OCI-LY3 (cell line): ENCODE results near the gene STAU1.
"Not testable (repeated sequence)": the region's sequence is repeated elsewhere in the genome, so short reads cannot be mapped to it uniquely, and the experiment has no call there.

Experiments used
- H2AFZ ChIP-seq: fragments of 200-600, 300-600 bp; shearing (Covaris generic); 2 replicates; pipeline ENCODE4 v1.6.0; 2014; ENCODE audit warnings: antibody characterized with exemption, low read depth, low read length
- H3K27ac ChIP-seq: fragments of 200-600, 300-600 bp; sonication (generic); 2 replicates; pipeline ENCODE4 v1.5.1; 2014; ENCODE audit warnings: mild to moderate bottlenecking, low read length, moderate library complexity, mixed read lengths
- H3K27me3 ChIP-seq: fragments of 200-600, 300-600 bp; sonication (generic); 2 replicates; pipeline ENCODE4 v1.6.1; 2014; ENCODE audit warnings: low read depth, low read length, mixed read lengths
- H3K36me3 ChIP-seq: fragments of 200-600, 300-600 bp; sonication (generic); replicated peaks from 2 replicates; pipeline ENCODE3; 2014; ENCODE audit warnings: low read depth, low read length, mixed read lengths
- H3K4me1 ChIP-seq: fragments of 300-600, 200-600 bp; sonication (generic); 2 replicates; pipeline ENCODE4 v1.6.1; 2014; ENCODE audit warnings: low read length, mixed read lengths
- H3K4me2 ChIP-seq: fragments of 200-600, 300-600 bp; sonication (generic); 2 replicates; pipeline ENCODE4 v1.6.1; 2014; ENCODE audit warnings: low read length, mixed read lengths
- H3K4me3 ChIP-seq: fragments of 300-600, 200-600 bp; sonication (generic); 2 replicates; pipeline ENCODE4 v1.5.1; 2014; ENCODE audit warnings: antibody characterized with exemption, mild to moderate bottlenecking, low read length, moderate library complexity
- H3K79me2 ChIP-seq: fragments of 300-600, 200-600 bp; shearing (Covaris generic); 2 replicates; pipeline ENCODE4 v1.6.1; 2014; ENCODE audit warnings: mild to moderate bottlenecking, low read length, mixed read lengths
- H3K9ac ChIP-seq: fragments of 300-600, 200-600 bp; shearing (Covaris generic); 2 replicates; pipeline ENCODE4 v1.6.0; 2014; ENCODE audit warnings: mild to moderate bottlenecking, low read length, moderate library complexity
- H3K9me3 ChIP-seq: fragments of 200-600, 300-600 bp; shearing (Covaris generic); 2 replicates; pipeline ENCODE4 v1.6.1; 2014; ENCODE audit warnings: low read length, mixed read lengths; ENCODE audit not compliant: insufficient read depth
- H4K20me1 ChIP-seq: fragments of 200-600, 300-600 bp; sonication (generic); 2 replicates; pipeline ENCODE4 v1.6.1; 2016; ENCODE audit warnings: low read length, mixed read lengths; ENCODE audit not compliant: insufficient read depth
- CTCF ChIP-seq: fragments of 200-600, 300-600 bp; sonication (generic); IDR thresholded peaks from 2 replicates; pipeline ENCODE4 v1.5.1; 2014; ENCODE audit warnings: antibody characterized with exemption, low read length, low read depth
- EZH2phosphoT487 ChIP-seq: fragments of 200-600 bp; shearing (Covaris generic); IDR thresholded peaks from 2 replicates; pipeline ENCODE4 v1.6.1; 2018; ENCODE audit warnings: antibody characterized with exemption, mixed run types, low read depth

Gene STAU1

GRCh38 chr20:49203011-49203410 lies 14.9 kb upstream of the STAU1 start:
- Histone ChIP-seq H3K9me3 (no peaks in the 10 kb centered on the region), H3K9ac (no peak overlapping the region), H3K4me3 (no peak overlapping the region), H3K27me3 (no peaks in the 10 kb centered on the region), H3K4me1 (no peaks in the 10 kb centered on the region), H2AFZ (no peak overlapping the region), H3K36me3 (no peaks in the 10 kb centered on the region), H3K27ac (no peak overlapping the region), H3K79me2 (no peaks in the 10 kb centered on the region), H3K4me2 (no peak overlapping the region), H4K20me1 (no peaks in the 10 kb centered on the region)
- TF ChIP-seq CTCF (no peak), EZH2phosphoT487 (no peak)

GRCh38 chr20:49199729-49200293 lies 11.7 kb upstream of the STAU1 start:
- Histone ChIP-seq H3K36me3 (no peaks in the 10 kb centered on the region), H3K9me3 (no peaks in the 10 kb centered on the region), H3K4me1 (no peaks in the 10 kb centered on the region), H3K27ac (no peak overlapping the region), H4K20me1 (no peaks in the 10 kb centered on the region), H3K27me3 (no peaks in the 10 kb centered on the region), H3K79me2 (no peaks in the 10 kb centered on the region), H2AFZ (no peak overlapping the region), H3K4me3 (no peak overlapping the region), H3K4me2 (no peak overlapping the region), H3K9ac (no peak overlapping the region)
- TF ChIP-seq EZH2phosphoT487 (no peak), CTCF (no peak)

- H3K9ac ChIP-seq, H3K4me2 ChIP-seq, H3K4me3 ChIP-seq, H3K79me2 ChIP-seq, H3K36me3 ChIP-seq, H3K27ac ChIP-seq, H2AFZ ChIP-seq, H3K9me3 ChIP-seq, H3K4me1 ChIP-seq, H3K27me3 ChIP-seq, H4K20me1 ChIP-seq: not testable (repeated sequence)
Measured at GRCh38 chr20:49192944-49193518, 4.9 kb upstream of the STAU1 start.

- Histone ChIP-seq H3K9ac (peak overlapping the region; percentile 78), H3K79me2 (peaks cover 57% of the 10 kb centered on the region), H3K4me2 (peak overlapping the region; percentile 83), H3K4me3 (peak overlapping the region; percentile 83), H4K20me1 (peaks cover 47% of the 10 kb centered on the region), H3K27me3 (peaks cover 5% of the 10 kb centered on the region; the same call in 1 of the 2 replicates), H3K27ac (peak overlapping the region; percentile 50), H3K36me3 (peaks cover 7% of the 10 kb centered on the region), H3K4me1 (peaks cover 19% of the 10 kb centered on the region), H2AFZ (no peak overlapping the region), H3K9me3 (no peaks in the 10 kb centered on the region)
- TF ChIP-seq CTCF: no peak
- no peak for TF ChIP-seq EZH2phosphoT487
Measured at GRCh38 chr20:49187330-49187850, 744 bp downstream of the STAU1 start.
